GM12892 (cell line): ENCODE measurements around the gene LRRC2.

Experiments used
- POLR2A ChIP-seq: IDR thresholded peaks from 2 replicates; pipeline ENCODE4 v1.6.1; 2011; ENCODE audit warnings: low read depth, low read length, control low read depth
- POLR2AphosphoS5 ChIP-seq: IDR thresholded peaks from 2 replicates; pipeline ENCODE4 v1.6.1; 2011; ENCODE audit warnings: low read depth, low read length, control low read depth
- TAF1 ChIP-seq: IDR thresholded peaks from 2 replicates; pipeline ENCODE4 v1.6.1; 2011; ENCODE audit warnings: low read depth, mild to moderate bottlenecking, control low read depth, low read length, borderline replicate concordance

- TF ChIP-seq POLR2A (no peak), POLR2AphosphoS5 (no peak), TAF1 (no peak)
Measured at GRCh38 chr3:46566040-46566641, at the start of gene LRRC2.
